HFF-Myc (cell line): ENCODE measurements around the gene ARL6IP1.

ENCODE experiments used
- DNase-seq: peaks from one replicate; pipeline ENCODE4 v3.0.0-alpha.2; 2011; ENCODE audit warnings: low read depth; ENCODE audit errors: extremely low read depth
- H3K4me3 ChIP-seq: replicated peaks from 2 replicates; pipeline ENCODE4 v1.5.1; 2011; ENCODE audit warnings: low read depth, mild to moderate bottlenecking, control low read depth, low read length
- TF ChIP-seq, protein P1 (sequence below): IDR thresholded peaks from 2 replicates; pipeline ENCODE4 v1.5.1; 2012; ENCODE audit warnings: mild to moderate bottlenecking, low read depth, low read length, control low read depth; ENCODE audit errors: missing control alignments

Gene ARL6IP1

DNA sequence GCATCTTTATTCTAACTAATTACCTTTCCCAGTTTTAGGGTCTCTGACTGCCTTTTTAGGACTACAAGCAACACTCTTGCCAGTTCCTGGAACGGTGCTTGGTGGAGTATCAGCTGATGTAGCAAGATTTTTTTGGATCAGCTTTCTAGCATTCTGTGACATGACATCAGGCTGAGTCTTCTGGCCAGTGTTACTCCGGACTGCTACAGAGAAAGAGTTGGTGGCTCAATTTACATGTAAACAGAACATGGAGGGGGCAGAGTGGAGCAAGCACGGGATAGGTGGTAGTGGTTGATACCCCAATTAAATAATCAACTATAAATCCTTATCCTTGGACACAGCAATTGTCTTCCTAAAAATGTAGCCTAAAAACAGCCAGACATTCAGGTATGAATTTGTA is 10.6 kb upstream of the ARL6IP1 start:
- H3K4me3 ChIP-seq, result no peak overlapping the region
- no peak for DNase-seq
- TF ChIP-seq, protein P1, sequence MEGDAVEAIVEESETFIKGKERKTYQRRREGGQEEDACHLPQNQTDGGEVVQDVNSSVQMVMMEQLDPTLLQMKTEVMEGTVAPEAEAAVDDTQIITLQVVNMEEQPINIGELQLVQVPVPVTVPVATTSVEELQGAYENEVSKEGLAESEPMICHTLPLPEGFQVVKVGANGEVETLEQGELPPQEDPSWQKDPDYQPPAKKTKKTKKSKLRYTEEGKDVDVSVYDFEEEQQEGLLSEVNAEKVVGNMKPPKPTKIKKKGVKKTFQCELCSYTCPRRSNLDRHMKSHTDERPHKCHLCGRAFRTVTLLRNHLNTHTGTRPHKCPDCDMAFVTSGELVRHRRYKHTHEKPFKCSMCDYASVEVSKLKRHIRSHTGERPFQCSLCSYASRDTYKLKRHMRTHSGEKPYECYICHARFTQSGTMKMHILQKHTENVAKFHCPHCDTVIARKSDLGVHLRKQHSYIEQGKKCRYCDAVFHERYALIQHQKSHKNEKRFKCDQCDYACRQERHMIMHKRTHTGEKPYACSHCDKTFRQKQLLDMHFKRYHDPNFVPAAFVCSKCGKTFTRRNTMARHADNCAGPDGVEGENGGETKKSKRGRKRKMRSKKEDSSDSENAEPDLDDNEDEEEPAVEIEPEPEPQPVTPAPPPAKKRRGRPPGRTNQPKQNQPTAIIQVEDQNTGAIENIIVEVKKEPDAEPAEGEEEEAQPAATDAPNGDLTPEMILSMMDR, result no peak

GRCh38 chr16:18809165-18809564 is 7.8 kb upstream of the ARL6IP1 start:
- no peak overlapping the region for H3K4me3 ChIP-seq
- TF ChIP-seq, protein P1, result no peak
- no peak for DNase-seq

DNA sequence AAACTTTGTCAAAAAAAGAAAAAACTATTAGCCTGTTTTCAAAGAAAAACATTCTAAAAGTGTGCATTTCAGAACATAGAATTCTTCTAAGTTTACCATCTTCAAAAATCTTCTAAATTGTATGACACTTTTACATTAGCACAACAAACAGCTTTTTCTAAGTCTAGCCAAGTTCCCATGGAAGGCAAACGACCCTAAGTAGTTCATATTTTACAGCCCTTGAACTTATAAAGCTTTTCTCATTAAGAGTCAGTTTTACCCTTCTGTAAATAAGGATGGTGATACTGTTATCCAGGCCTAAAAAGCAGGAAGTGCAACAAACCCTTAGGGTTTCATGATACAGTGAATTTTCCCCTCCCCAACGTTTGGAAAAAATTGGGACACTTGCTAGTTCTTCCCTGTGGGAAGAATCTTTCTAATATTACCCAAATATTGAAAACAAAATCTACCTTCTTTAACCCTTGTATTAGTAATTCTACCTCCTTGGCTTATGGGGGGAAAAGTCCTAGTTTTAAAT is 4.0 kb upstream of the ARL6IP1 start:
- TF ChIP-seq, protein P1, result no peak
- H3K4me3 ChIP-seq, result no peak overlapping the region
- DNase-seq, result no peak

GRCh38 chr16:18804540-18804939 is 3.2 kb upstream of the ARL6IP1 start:
- DNase-seq, result no peak
- TF ChIP-seq, protein P1, result no peak
- no peak overlapping the region for H3K4me3 ChIP-seq

DNA sequence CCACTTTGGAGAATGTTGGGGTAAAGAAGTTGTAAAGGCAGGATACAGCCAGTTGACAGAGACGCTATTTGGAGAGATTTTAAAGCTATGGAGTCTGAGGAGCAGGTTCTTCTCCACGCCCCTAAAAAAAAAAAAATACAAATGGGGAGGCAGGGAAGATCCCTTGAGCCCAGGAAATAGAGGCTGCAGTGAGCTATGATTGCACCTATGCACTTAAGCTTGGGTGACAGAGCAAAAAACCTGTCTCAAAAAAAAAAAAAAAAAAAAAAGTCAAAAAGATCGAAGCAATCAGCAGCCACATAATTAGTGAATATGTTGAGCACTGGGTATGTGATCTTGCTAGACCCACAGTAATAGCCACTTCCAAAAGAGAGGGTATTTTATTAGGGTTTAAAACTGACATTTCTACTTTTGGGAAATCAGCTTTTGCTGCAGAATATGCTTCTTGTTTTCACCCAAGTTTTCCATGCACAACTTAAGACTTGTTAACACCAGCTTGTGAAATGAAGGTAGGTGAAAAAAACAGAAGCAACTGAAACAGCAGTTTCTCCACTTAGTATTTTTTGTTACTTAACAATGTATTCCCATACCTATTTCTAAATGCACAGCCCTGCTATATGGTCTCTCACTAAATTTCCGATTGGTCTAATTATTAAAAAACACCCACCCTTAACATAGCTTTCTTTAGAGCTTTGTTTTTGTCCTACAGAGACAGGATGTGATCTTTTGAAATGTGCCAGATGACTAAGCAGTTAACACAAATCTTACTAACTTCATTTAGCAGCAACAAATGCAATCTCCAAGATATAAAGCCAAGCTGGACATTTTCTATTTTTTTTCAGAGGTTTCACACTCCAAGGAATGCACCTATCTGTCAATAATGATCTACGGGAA is 2.5 kb upstream of the ARL6IP1 start:
- TF ChIP-seq, protein P1, result no peak
- H3K4me3 ChIP-seq, result no peak overlapping the region
- DNase-seq, result no peak

- no peak overlapping the region for H3K4me3 ChIP-seq
- TF ChIP-seq, protein P1, result no peak
- no peak for DNase-seq
Observed at GRCh38 chr16:18802767-18803343, 1.5 kb upstream of the ARL6IP1 start.
